Measurements from ENCODE around the gene RAPGEF4. TPM values are rescaled to one million over a fixed set of nuclear protein-coding genes. Genes with fewer than 3 reads are reported as not detected.

The RAPGEF4 gene
- total and polyA plus RNA-seq, 9 of the 15 experiments (the other 6 are each of a cell fraction or from before 2014, with no cell fraction given): 0.04 to 0.33 (median 0.13) TPM; not detected in 6

- TF ChIP-seq ATF6 (CRISPR knock-in tag; IDR thresholded peaks at IDR 0.05) (no peak), ZFX (CRISPR knock-in tag; IDR thresholded peaks at IDR 0.05) (no peak), LCOR (CRISPR knock-in tag; IDR thresholded peaks at IDR 0.05) (no peak)
Measured at GRCh38 chr2:173056705-173057364, 321.2 kb downstream of the RAPGEF4 start (continued).

DNA sequence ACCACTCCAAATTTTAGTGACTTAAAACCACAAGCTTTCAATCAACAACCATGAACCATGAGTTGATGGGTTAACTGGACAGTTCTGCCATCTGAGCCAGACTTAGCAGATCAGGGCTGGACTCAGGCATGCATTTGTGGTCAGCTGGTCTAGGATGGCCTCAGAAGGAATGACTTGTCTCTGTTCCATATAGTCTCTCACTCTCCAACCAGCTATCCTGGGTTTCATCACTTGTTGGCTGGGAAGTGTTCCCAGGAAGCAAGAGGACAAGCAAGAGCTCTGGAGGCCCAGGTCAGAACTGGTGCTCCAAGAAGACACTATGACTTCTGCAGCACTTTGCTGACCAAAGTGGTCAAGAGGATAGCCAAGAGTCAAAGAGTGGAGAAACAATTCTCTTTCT is 322.5 kb downstream of the RAPGEF4 start:
- Histone ChIP-seq H3K4me2 (ENCODE audit: insufficient read depth, low read length) (no peak overlapping the region), H4K20me1 (replicated peaks; ENCODE audit: control insufficient read depth, insufficient read depth, low read length) (no peaks in the 10 kb centered on the region), H3K4me3 (no peak overlapping the region), H3K9me1 (ENCODE audit: control insufficient read depth, insufficient read depth, low read length) (no peaks in the 10 kb centered on the region), H3K36me3 (ENCODE audit: control insufficient read depth, insufficient read depth, low read length) (no peaks in the 10 kb centered on the region), H3K4me1 (replicated peaks in 1 of 2; ENCODE audit: control insufficient read depth in 2 of 2, insufficient read depth in 2 of 2, low read length in 2 of 2) (no peaks in the 10 kb centered on the region), H3K9me3 (replicated peaks; ENCODE audit: control insufficient read depth, insufficient read depth, low read depth, low read length) (no peaks in the 10 kb centered on the region), H3K27ac (ENCODE audit: extremely low read depth, low read depth, low read length) (no peak overlapping the region), H3K79me2 (ENCODE audit: control insufficient read depth, insufficient read depth, low read length) (no peaks in the 10 kb centered on the region), H3K27me3 (ENCODE audit: control insufficient read depth in 2 of 2, insufficient read depth in 2 of 2, low read length in 2 of 2) (peaks cover 24 to 28% of the 10 kb centered on the region in 2 experiments; a peak in 4 of 5 replicates), H3K9ac (ENCODE audit: insufficient read depth in 1 of 2, low read depth in 2 of 2, low read length in 2 of 2) (no peak overlapping the region), H2AFZ (ENCODE audit: low read depth, low read length) (no peak overlapping the region)
- CTCF ChIA-PET (ENCODE audit: low intra/inter-chr PET ratio): interaction anchor here (1.0 kb wide), 1 partner anchor 16 kb away, joined by 3 read pairs; no protein-coding TSS in a partner anchor
- no TSS peak for BruUV-seq (replicated peaks)
- in situ Hi-C loops (cut with MboI): no loop called here
- FAIRE-seq: no peak
- ATAC-seq: no peak; the same call in 2 of the 3 replicates
- intact Hi-C loops (cut with micrococcal nuclease): no loop called here
- no peak for DNase-seq (ENCODE audit: extremely low read depth in 1 of 4, low spot score in 3 of 4)
- POLR2A ChIA-PET: interaction anchor here (0.5 to 1.0 kb wide), 2 partner anchors 9 to 111 kb away, joined by 3 read pairs; no protein-coding TSS in a partner anchor
- TF ChIP-seq CC2D1A (IDR thresholded peaks at IDR 0.05): no peak
- no peak for TF ChIP-seq EGR1 (conservative IDR thresholded peaks at IDR 0.05)
- no peak for TF ChIP-seq SRF (CRISPR knock-in tag; IDR thresholded peaks at IDR 0.05)
- no peak for TF ChIP-seq SAFB2 (IDR thresholded peaks at IDR 0.05; ENCODE audit: borderline replicate concordance, low read depth, low read length, severe bottlenecking)
- TF ChIP-seq ZBED1 (IDR thresholded peaks at IDR 0.05): no peak
- TF ChIP-seq DDX20 (tag; IDR thresholded peaks at IDR 0.05; ENCODE audit: low read depth): no peak
- no peak for TF ChIP-seq ZNF175 (CRISPR knock-in tag; IDR thresholded peaks at IDR 0.05; ENCODE audit: low read depth)
- TF ChIP-seq ZBTB17 (CRISPR knock-in tag; IDR thresholded peaks at IDR 0.05): no peak
- no peak for TF ChIP-seq ZNF707 (CRISPR knock-in tag; conservative IDR thresholded peaks at IDR 0.05)
- no peak for TF ChIP-seq HNRNPLL (IDR thresholded peaks at IDR 0.05; ENCODE audit: low read depth, low read length, poor library complexity, severe bottlenecking)

All from K562 (cell line).